Measurements from ENCODE around the gene AQP1.

The AQP1 gene

DNA sequence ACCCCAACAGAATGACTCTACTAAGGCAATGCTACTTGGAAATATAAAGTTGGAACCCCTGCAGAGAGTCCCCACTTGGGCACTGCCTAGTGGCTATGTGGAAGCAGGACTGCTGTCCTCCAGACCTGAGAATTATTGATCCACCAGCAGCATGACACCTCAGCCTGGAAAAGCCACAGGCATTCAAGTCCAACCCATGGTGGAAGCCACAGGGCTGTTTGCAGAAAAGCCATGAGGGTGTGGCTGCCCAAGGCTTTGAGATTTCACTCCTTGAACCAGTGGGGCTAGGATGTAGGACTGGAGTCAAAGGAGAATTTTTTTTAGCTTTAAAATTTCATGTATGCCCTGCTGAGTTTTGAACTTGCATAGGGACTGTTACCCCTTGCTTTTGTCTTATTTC is 38.5 kb downstream of the AQP1 start:
- Histone ChIP-seq H3K9me3 (ENCODE audit: insufficient read depth, low read length, severe bottlenecking) (no peaks in the 10 kb centered on the region), H3K36me3 (ENCODE audit: insufficient read depth, low read length) (no peaks in the 10 kb centered on the region), H3K4me1 (ENCODE audit: insufficient read depth, low read length) (no peaks in the 10 kb centered on the region), H3K4me2 (ENCODE audit: insufficient read depth, low read length) (no peak overlapping the region), H3K79me2 (ENCODE audit: insufficient read depth, low read length) (no peaks in the 10 kb centered on the region), H3K9ac (ENCODE audit: low read depth, low read length) (no peak overlapping the region), H3K4me3 (ENCODE audit: low read depth in 1 of 2, low read length in 2 of 2) (no peak overlapping the region), H2AFZ (ENCODE audit: low read depth, low read length) (no peak overlapping the region), H3K27ac (ENCODE audit: low read length) (no peak overlapping the region), H4K20me1 (ENCODE audit: insufficient read depth, low read length) (no peaks in the 10 kb centered on the region), H3K27me3 (ENCODE audit: insufficient read depth, low read length, poor library complexity) (peaks cover 7% of the 10 kb centered on the region)
- DNase-seq (no peak), ATAC-seq (ENCODE audit: insufficient read depth, low read depth) (no peak)
- TF ChIP-seq, protein P1, sequence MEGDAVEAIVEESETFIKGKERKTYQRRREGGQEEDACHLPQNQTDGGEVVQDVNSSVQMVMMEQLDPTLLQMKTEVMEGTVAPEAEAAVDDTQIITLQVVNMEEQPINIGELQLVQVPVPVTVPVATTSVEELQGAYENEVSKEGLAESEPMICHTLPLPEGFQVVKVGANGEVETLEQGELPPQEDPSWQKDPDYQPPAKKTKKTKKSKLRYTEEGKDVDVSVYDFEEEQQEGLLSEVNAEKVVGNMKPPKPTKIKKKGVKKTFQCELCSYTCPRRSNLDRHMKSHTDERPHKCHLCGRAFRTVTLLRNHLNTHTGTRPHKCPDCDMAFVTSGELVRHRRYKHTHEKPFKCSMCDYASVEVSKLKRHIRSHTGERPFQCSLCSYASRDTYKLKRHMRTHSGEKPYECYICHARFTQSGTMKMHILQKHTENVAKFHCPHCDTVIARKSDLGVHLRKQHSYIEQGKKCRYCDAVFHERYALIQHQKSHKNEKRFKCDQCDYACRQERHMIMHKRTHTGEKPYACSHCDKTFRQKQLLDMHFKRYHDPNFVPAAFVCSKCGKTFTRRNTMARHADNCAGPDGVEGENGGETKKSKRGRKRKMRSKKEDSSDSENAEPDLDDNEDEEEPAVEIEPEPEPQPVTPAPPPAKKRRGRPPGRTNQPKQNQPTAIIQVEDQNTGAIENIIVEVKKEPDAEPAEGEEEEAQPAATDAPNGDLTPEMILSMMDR (IDR thresholded peaks at IDR 0.05; ENCODE audit: borderline replicate concordance, extremely low read depth, low read length, poor library complexity, severe bottlenecking) = no peak
- no peak for TF ChIP-seq EZH2 (IDR thresholded peaks at IDR 0.05; ENCODE audit: borderline replicate concordance, low read depth, low read length, severe bottlenecking)

DNA sequence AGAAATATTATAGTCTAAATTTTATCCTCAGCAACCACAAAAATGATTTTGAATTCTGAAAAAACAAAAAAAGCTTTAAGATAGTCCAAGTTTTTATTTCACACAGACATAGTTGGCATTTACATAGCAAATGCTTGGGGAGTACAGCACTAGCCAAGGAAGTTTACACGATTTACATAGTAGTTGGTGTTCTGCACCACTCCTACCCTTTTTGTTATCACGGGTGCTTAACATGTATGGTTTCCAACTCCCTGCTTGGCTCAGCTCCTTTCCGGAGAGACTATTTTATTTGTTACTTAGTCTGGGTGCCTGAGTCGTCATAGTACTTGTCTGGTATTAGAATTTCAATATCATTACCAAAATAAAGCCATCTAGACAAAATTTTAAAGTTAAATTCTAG is 43.3 kb downstream of the AQP1 start:
- Histone ChIP-seq H3K79me2 (ENCODE audit: insufficient read depth, low read length) (no peaks in the 10 kb centered on the region), H4K20me1 (ENCODE audit: insufficient read depth, low read length) (no peaks in the 10 kb centered on the region), H3K4me1 (ENCODE audit: insufficient read depth, low read length) (no peaks in the 10 kb centered on the region), H3K9me3 (ENCODE audit: insufficient read depth, low read length, severe bottlenecking) (no peaks in the 10 kb centered on the region), H3K27ac (ENCODE audit: low read length) (no peak overlapping the region), H3K4me3 (ENCODE audit: low read depth in 1 of 2, low read length in 2 of 2) (no peak overlapping the region), H3K4me2 (ENCODE audit: insufficient read depth, low read length) (no peak overlapping the region), H3K9ac (ENCODE audit: low read depth, low read length) (no peak overlapping the region), H3K27me3 (ENCODE audit: insufficient read depth, low read length, poor library complexity) (peaks cover 7% of the 10 kb centered on the region), H3K36me3 (ENCODE audit: insufficient read depth, low read length) (no peaks in the 10 kb centered on the region), H2AFZ (ENCODE audit: low read depth, low read length) (no peak overlapping the region)
- ATAC-seq (ENCODE audit: insufficient read depth, low read depth) = no peak
- no peak for DNase-seq
- no peak for TF ChIP-seq EZH2 (IDR thresholded peaks at IDR 0.05; ENCODE audit: borderline replicate concordance, low read depth, low read length, severe bottlenecking)
- TF ChIP-seq, protein P1 (IDR thresholded peaks at IDR 0.05; ENCODE audit: borderline replicate concordance, extremely low read depth, low read length, poor library complexity, severe bottlenecking) = no peak

DNA sequence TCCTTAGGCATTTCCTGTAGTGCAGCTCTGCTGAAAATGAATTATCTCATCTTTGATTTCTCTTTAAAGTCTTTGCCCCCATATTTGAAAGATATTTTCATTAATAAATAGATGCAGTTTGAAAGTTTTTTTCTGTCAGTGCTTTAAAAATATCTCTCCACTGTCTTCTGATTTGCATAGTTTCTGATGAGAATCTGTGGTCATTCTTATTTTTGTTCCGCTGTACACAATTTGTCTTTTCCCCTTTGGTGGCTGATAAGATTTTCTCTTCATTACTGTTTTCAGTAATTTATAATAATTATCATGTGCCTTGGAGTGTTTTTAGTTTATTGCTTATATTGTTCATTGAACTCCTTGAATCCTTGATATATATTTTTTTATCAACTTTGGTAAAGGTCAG is 45.1 kb downstream of the AQP1 start:
- Histone ChIP-seq H3K36me3 (ENCODE audit: insufficient read depth, low read length) (no peaks in the 10 kb centered on the region), H3K79me2 (ENCODE audit: insufficient read depth, low read length) (no peaks in the 10 kb centered on the region), H3K4me3 (ENCODE audit: low read depth in 1 of 2, low read length in 2 of 2) (no peak overlapping the region), H3K27me3 (ENCODE audit: insufficient read depth, low read length, poor library complexity) (peaks cover 3% of the 10 kb centered on the region), H3K9ac (ENCODE audit: low read depth, low read length) (no peak overlapping the region), H3K4me2 (ENCODE audit: insufficient read depth, low read length) (no peak overlapping the region), H3K27ac (ENCODE audit: low read length) (no peak overlapping the region), H3K4me1 (ENCODE audit: insufficient read depth, low read length) (no peaks in the 10 kb centered on the region), H4K20me1 (ENCODE audit: insufficient read depth, low read length) (no peaks in the 10 kb centered on the region), H2AFZ (ENCODE audit: low read depth, low read length) (no peak overlapping the region), H3K9me3 (ENCODE audit: insufficient read depth, low read length, severe bottlenecking) (no peaks in the 10 kb centered on the region)
- no peak for ATAC-seq (ENCODE audit: insufficient read depth, low read depth)
- TF ChIP-seq EZH2 (IDR thresholded peaks at IDR 0.05; ENCODE audit: borderline replicate concordance, low read depth, low read length, severe bottlenecking) = no peak
- TF ChIP-seq, protein P1 (IDR thresholded peaks at IDR 0.05; ENCODE audit: borderline replicate concordance, extremely low read depth, low read length, poor library complexity, severe bottlenecking) = no peak
- no peak for DNase-seq

DNA sequence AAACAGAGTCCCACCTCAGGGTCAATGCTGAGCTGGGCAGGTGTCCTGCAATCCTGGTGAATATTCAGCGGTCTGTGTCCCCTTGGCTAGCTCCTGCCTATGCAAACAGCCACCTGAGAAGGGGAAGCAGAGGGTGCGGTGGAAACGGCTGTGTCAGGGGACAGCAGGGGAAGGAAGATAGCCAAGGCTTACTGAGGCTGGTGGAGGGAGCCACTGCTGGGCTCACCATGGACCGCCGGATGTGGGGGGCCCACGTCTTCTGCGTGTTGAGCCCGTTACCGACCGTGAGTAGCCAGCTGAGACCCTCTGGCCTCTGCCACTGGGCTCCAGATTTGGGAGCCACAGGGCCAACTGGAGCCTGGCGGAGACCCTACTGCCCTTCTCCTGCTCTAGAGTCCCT is 52.2 kb downstream of the AQP1 start, which contains the start of gene GHRHR:
TSS of gene GHRHR (plus strand) at position 112 of the 400 bp plus-strand sequence. CDS start at position 228, 116 bp downstream.
- Histone ChIP-seq H3K27ac (ENCODE audit: low read length) (no peak within 1 kb of the TSS), H4K20me1 (ENCODE audit: insufficient read depth, low read length) (no peaks in the 10 kb centered on the region), H3K4me2 (ENCODE audit: insufficient read depth, low read length) (no peak within 1 kb of the TSS), H2AFZ (ENCODE audit: low read depth, low read length) (no peak within 1 kb of the TSS), H3K4me3 (ENCODE audit: low read depth in 1 of 2, low read length in 2 of 2) (no peak within 1 kb of the TSS), H3K79me2 (ENCODE audit: insufficient read depth, low read length) (no peaks in the 10 kb centered on the region), H3K4me1 (ENCODE audit: insufficient read depth, low read length) (no peaks in the 10 kb centered on the region), H3K27me3 (ENCODE audit: insufficient read depth, low read length, poor library complexity) (peaks cover 3% of the 10 kb centered on the region), H3K9me3 (ENCODE audit: insufficient read depth, low read length, severe bottlenecking) (no peaks in the 10 kb centered on the region), H3K36me3 (ENCODE audit: insufficient read depth, low read length) (no peaks in the 10 kb centered on the region), H3K9ac (ENCODE audit: low read depth, low read length) (no peak within 1 kb of the TSS)
- no peak for DNase-seq
- no peak for ATAC-seq (ENCODE audit: insufficient read depth, low read depth)
- TF ChIP-seq, protein P1 (IDR thresholded peaks at IDR 0.05; ENCODE audit: borderline replicate concordance, extremely low read depth, low read length, poor library complexity, severe bottlenecking) = no peak
- TF ChIP-seq EZH2 (IDR thresholded peaks at IDR 0.05; ENCODE audit: borderline replicate concordance, low read depth, low read length, severe bottlenecking) = no peak

Data from DND-41 (cell line).